ENCODE results near the gene ADAM12. TPM values are rescaled to one million over a fixed set of nuclear protein-coding genes. Genes with fewer than 3 reads are reported as not detected.
A peak's percentile ranks its signal among the peaks of the same experiment; 100 is the strongest.

Gene ADAM12
- polyA plus RNA-seq, 3 donors = 0.05 TPM; not detected in 2

DNA sequence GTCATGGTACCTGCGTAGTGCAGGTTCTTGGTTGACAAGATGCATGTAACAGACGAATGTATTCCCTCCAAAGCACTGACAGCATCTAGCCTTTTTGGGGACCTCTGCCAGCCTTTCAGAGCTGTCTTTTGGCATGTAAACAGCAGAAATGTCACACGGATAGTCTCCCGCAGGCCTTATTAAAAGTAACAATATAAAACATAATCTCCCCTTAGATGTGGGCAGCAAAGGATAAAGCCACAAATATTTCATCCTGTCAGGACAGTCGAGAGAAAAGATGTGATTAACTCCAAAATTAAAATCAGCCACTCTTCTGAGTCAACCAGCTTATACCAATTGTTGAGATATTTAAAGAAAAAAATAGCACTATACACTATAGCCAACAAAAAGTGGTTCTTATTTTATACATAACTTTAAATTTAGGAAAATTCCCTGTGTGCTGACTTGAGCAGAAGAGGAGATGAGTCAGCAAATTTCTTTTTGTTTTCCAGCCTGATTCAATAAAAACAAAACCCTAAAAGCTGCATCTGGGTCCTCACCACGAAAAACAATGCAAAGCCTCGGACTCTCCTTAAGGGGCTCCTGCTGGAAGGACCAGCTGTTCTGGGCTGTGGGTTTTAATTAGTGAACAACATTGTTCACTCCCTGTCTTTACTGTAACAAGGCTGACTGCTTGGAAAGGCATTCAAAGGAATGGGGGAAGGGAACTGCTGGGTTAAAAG is 240.2 kb downstream of the ADAM12 start:
- H3K4me1 ChIP-seq (ENCODE audit: control insufficient read depth in 1 of 2, insufficient read depth in 2 of 2, low read length in 2 of 2) = peaks cover 12 to 18% of the 10 kb centered on the region in 2 donors
- peaks cover 3% of the 10 kb centered on the region in 2 donors for H3K9me3 ChIP-seq (replicated peaks in 1 of 2; ENCODE audit: control insufficient read depth in 1 of 2, insufficient read depth in 1 of 2, low read length in 2 of 2)
- peaks cover 0 to 2% (median 2%) of the 10 kb centered on the region in 3 donors for H3K27me3 Mint-ChIP-seq (ENCODE audit: low read depth in 3 of 3)
- intact Hi-C loops (cut with micrococcal nuclease) = no loop called here
- no peaks in the 10 kb centered on the region for H3K36me3 ChIP-seq (replicated peaks in 1 of 2; ENCODE audit: control insufficient read depth in 1 of 2, insufficient read depth in 2 of 2, low read length in 2 of 2)
- H3K9ac ChIP-seq (ENCODE audit: insufficient read depth, low read length, poor library complexity, severe bottlenecking) = no peak overlapping the region
- no peak overlapping the region for H3K27ac ChIP-seq (ENCODE audit: low read depth in 1 of 2, low read length in 2 of 2)
- H3K4me1 Mint-ChIP-seq = peaks cover 10% of the 10 kb centered on the region
- H3K4me3 Mint-ChIP-seq = no peak overlapping the region
- TF ChIP-seq, protein P1, sequence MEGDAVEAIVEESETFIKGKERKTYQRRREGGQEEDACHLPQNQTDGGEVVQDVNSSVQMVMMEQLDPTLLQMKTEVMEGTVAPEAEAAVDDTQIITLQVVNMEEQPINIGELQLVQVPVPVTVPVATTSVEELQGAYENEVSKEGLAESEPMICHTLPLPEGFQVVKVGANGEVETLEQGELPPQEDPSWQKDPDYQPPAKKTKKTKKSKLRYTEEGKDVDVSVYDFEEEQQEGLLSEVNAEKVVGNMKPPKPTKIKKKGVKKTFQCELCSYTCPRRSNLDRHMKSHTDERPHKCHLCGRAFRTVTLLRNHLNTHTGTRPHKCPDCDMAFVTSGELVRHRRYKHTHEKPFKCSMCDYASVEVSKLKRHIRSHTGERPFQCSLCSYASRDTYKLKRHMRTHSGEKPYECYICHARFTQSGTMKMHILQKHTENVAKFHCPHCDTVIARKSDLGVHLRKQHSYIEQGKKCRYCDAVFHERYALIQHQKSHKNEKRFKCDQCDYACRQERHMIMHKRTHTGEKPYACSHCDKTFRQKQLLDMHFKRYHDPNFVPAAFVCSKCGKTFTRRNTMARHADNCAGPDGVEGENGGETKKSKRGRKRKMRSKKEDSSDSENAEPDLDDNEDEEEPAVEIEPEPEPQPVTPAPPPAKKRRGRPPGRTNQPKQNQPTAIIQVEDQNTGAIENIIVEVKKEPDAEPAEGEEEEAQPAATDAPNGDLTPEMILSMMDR (IDR thresholded peaks at IDR 0.05) = no peak
- H3K9me3 Mint-ChIP-seq = peaks cover 3 to 16% (median 11%) of the 10 kb centered on the region in 7 donors
- H4K20me1 ChIP-seq (ENCODE audit: insufficient read depth, low read length) = no peaks in the 10 kb centered on the region
- no peak overlapping the region for H3K27ac Mint-ChIP-seq
- 92% methylated on average over 2 of the region's 7 CpGs for WGBS (ENCODE audit: insufficient coverage)
- no peaks in the 10 kb centered on the region for H3K36me3 Mint-ChIP-seq
- no peak overlapping the region for H3K4me3 ChIP-seq (replicated peaks in 1 of 3; ENCODE audit: low read depth in 2 of 3, low read length in 3 of 3)
- no peaks in the 10 kb centered on the region for H3K79me2 ChIP-seq (ENCODE audit: insufficient read depth, low read length)
- H2AFZ ChIP-seq (ENCODE audit: insufficient read depth, low read depth, low read length, poor library complexity, severe bottlenecking) = peak overlapping the region; percentile 26
- no peak for DNase-seq
- H3K4me2 ChIP-seq (replicated peaks; ENCODE audit: extremely low read depth, low read length, poor library complexity, severe bottlenecking) = no peak overlapping the region
- H3K27me3 ChIP-seq (ENCODE audit: control insufficient read depth in 2 of 2, insufficient read depth in 2 of 2, low read length in 2 of 2) = no peaks in the 10 kb centered on the region

DNA sequence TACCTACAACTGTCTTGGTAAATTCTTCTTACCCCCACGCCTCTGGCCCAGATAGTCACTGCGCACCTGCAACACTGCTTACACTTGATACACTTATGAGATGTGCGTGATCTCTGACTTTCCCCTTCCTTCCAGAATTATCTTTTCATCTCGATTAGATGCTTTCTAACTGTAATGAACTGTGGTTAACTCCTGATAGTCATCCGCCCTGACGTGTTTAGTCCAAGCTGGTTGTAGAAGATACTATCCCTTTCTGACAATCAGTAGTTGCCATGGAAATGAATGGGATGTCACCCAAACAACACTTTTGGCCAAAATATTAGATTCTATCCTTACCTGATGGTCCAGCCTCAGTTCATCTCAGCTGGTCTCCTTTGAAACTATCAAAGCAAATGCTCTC is 241.5 kb downstream of the ADAM12 start:
- H3K27ac ChIP-seq (ENCODE audit: low read depth in 1 of 2, low read length in 2 of 2) = no peak overlapping the region
- peaks cover 12 to 18% of the 10 kb centered on the region in 2 donors for H3K4me1 ChIP-seq (ENCODE audit: control insufficient read depth in 1 of 2, insufficient read depth in 2 of 2, low read length in 2 of 2)
- 100% methylated on average over 2 of the region's 6 CpGs for WGBS (ENCODE audit: insufficient coverage)
- Mint-ChIP-seq H3K36me3 (no peaks in the 10 kb centered on the region), H3K4me3 (no peak overlapping the region), H3K9me3 (peaks cover 3 to 15% (median 10%) of the 10 kb centered on the region in 7 donors), H3K27me3 (ENCODE audit: low read depth in 3 of 3) (peaks cover 0 to 2% (median 2%) of the 10 kb centered on the region in 3 donors), H3K27ac (no peak overlapping the region), H3K4me1 (peaks cover 10% of the 10 kb centered on the region)
- no peak overlapping the region for H3K4me2 ChIP-seq (replicated peaks; ENCODE audit: extremely low read depth, low read length, poor library complexity, severe bottlenecking)
- no peaks in the 10 kb centered on the region for H4K20me1 ChIP-seq (ENCODE audit: insufficient read depth, low read length)
- peaks cover 3% of the 10 kb centered on the region in 2 donors for H3K9me3 ChIP-seq (replicated peaks in 1 of 2; ENCODE audit: control insufficient read depth in 1 of 2, insufficient read depth in 1 of 2, low read length in 2 of 2)
- DNase-seq = no peak
- no peaks in the 10 kb centered on the region for H3K79me2 ChIP-seq (ENCODE audit: insufficient read depth, low read length)
- no peaks in the 10 kb centered on the region for H3K36me3 ChIP-seq (replicated peaks in 1 of 2; ENCODE audit: control insufficient read depth in 1 of 2, insufficient read depth in 2 of 2, low read length in 2 of 2)
- no peak overlapping the region for H3K4me3 ChIP-seq (replicated peaks in 1 of 3; ENCODE audit: low read depth in 2 of 3, low read length in 3 of 3)
- no peak overlapping the region for H3K9ac ChIP-seq (ENCODE audit: insufficient read depth, low read length, poor library complexity, severe bottlenecking)
- H2AFZ ChIP-seq (ENCODE audit: insufficient read depth, low read depth, low read length, poor library complexity, severe bottlenecking) = no peak overlapping the region
- no peaks in the 10 kb centered on the region for H3K27me3 ChIP-seq (ENCODE audit: control insufficient read depth in 2 of 2, insufficient read depth in 2 of 2, low read length in 2 of 2)
- intact Hi-C loops (cut with micrococcal nuclease) = no loop called here
- TF ChIP-seq, protein P1 (IDR thresholded peaks at IDR 0.05) = no peak
